Fibroblast of lung (primary cell): ENCODE measurements around the gene PIP4K2B.

Source experiments
- CTCF ChIP-seq, 2 donors: IDR thresholded peaks in 1 of 2; conservative IDR thresholded peaks in 1 of 2; 1 replicate in 1 of 2; 2 replicates in 1 of 2; pipeline ENCODE4 v1.5.1; 2011 to 2012; ENCODE audit warnings: low read length in 2 of 2, control low read depth in 1 of 2, inconsistent platforms in 1 of 2, low read depth in 1 of 2, mild to moderate bottlenecking in 1 of 2
- EZH2 ChIP-seq: IDR thresholded peaks from 2 replicates; pipeline ENCODE4 v1.5.1; 2012; ENCODE audit warnings: low read length, control low read depth, mild to moderate bottlenecking; ENCODE audit errors: missing control alignments

DNA sequence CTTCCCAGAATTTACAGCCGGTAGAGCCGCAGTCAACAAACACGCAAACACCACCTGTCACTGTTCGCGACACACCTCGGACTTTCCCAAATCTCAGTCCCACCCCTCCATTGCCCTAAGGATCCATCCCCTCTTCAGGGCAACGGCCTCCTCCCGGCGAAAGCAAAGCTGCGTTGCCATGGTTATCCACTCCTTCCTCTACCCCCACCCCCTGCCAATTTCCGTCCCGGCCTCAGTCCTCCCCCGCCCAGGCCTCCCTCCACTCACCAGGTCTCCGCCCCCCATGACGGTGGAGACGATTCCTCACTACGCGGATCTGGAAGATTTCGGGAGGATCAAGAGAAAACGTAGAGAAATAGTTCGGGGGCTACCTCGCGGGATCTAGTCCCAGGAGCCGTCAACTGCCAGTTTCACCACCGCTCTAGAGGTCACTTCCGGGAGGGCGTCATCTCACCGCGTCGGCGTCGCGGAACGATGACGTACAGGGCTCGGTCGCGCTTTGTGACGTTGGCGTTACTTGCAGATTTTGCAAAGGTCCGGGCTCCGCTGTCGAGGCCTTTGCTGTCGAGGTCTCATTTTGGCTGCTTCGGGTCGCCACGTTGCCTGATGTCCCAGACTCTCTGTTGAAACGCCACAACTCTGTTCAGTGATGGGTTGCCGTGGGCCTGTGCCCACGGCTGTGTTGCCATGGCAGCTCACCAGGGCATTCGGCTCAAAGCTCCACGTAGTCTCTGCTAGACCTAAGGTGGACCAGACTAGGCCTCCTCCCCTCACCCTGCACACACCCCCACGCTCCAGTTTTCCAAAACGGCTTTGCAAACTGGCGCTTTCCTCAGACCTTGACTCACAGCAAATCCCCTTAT is 25.8 kb upstream of the PIP4K2B start, which contains the start of gene CWC25:
- TF ChIP-seq CTCF (conservative IDR thresholded peaks at IDR 0.05 in 1 of 2, IDR thresholded peaks at IDR 0.05 in 1 of 2; ENCODE audit: low read depth in 1 of 2, low read length in 2 of 2) (no peak), EZH2 (no peak)
